Right forelimb (tissue), 1 donor: Measurements from ENCODE around the gene PGS1.

Experiments used
- DNase-seq: peaks from one replicate; pipeline ENCODE4 v3.0.0-alpha.2; 2018

PGS1 gene

DNA sequence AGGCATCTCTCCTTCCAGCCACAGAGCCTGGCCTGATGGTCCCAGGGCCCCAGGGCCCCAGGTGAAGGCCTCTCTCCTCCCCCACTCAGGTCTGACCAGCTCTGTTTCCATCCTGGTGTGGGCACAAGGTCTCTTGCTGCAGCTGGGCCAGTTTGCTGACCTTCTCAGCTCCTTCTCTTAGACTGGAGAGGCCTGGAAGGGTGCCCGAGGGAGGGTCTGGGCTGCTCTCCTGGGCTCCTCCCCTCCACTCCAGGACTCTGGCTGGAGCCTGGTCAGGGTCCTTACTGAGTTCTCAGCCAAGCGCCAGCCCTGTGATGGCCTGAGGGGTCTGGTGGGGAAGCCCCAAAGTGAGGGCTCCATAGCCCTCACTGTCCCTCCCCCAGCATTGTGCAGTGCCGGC lies 31.0 kb upstream of the PGS1 start:
- DNase-seq: no peak

DNA sequence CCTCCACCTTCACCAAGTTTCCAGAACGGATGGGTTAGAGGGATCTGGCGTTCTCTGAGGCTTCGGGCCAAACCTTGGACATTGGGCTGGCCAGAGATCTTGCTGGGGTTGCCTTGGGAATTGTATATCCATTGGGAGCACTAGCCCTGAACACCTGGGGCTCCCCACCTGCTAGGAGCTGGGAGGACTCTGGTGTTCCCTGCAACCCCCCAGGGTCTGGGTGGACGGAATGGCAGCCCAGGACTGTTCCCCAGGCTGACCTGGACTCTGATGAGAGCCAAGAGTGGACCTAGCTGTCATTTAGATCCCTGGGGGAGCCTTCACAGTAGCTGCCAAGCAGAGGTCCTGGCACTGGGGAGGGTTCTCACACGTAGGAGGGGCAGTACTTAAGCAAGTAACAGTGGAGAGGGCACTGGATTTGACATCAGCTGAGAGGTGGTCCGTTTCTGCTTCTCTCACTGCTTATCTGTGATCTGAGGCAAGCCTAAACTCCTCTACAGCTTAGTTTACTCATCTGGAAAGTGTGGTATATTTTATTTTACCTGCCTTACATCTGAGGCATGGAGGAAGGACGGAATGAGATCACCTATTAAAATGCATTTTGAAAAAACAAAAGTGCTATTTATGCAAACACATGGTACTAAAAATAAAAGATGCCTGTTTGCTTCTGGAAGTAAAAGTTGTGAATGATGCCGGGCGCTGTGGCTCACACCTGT lies 30.2 kb upstream of the PGS1 start:
- no peak for DNase-seq

DNA sequence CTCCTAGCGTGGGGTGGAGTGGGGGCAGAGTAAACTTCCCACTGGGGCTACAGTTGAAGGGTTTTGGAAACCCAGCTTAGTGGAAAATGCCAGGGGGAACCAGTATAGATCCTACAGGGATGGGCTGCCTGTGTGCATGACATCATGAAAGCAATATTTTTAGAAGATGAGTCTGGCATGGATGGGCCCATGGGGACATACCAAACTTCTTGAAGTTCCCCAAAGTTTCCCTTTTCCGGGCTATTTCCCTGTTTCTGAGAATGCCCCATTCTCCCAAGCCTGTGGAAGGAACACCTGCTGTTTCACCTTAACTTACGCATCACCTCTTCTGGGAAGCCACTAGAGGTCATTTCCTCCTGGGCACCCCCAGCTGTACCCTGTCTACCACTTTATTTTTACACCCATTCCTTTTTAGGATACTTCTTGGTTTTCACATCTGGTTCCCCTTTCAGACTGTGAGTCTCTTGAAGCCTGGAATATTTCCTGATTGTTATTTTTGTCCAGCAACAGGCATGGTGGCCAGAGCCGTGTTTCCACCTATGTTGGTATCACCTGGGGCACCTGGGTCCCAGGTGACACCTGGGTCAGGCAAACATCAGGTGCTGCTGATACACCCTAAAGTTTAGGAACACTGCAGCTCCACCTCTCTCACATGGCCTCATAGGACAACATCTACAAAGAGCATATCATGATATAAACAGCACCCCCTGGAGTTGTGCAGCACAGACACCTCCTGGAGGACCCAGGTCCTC lies 28.4 kb upstream of the PGS1 start:
- no peak for DNase-seq

DNA sequence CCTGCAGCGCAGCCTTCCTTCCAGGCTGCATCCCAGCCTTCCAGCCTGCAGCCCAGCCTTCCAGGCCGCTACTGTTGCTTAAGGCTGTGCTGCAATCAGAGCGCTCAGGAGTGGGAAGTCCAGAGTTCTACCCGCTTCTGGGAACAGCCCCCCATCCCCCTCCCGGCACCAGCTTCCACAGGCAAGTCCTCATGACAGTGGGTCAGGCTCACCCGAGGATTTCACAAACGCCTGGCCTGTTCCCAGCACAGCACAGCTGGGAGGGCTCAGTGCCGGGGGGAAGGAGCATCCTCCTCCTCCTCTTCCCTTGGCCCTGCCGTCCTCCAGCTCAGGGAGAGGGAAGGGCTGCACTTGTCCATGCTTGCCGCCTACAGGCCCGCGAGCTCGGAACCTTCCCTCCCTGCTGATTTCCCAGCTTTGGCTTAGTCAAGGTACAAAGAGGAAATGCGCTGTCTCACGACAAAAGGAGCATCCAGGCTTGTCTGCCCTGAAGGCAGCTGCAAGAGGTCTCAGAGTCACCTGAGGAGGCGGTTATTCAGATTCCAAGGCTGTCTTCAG lies 26.9 kb upstream of the PGS1 start:
- DNase-seq: peak; percentile 88

DNA sequence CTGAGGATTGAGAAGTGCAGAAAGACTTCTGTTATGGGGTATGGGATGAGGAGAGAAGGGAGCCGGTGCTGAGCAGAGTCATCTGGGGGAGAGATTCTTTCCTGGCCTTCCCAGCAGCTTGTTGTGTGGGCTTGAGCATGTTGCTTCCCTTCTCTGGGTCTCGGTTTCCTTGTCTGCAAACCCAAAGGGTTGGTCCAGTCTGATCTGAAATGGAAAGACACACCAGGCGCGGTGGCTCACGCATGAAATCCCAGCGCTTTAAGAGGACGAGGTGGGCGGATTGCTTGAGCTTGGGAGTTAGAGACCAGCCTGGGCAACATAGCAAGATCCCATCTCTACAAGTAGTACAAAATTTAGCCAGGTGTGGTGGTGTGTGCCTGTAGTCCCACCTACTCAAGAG lies 24.6 kb upstream of the PGS1 start:
- DNase-seq: no peak

DNA sequence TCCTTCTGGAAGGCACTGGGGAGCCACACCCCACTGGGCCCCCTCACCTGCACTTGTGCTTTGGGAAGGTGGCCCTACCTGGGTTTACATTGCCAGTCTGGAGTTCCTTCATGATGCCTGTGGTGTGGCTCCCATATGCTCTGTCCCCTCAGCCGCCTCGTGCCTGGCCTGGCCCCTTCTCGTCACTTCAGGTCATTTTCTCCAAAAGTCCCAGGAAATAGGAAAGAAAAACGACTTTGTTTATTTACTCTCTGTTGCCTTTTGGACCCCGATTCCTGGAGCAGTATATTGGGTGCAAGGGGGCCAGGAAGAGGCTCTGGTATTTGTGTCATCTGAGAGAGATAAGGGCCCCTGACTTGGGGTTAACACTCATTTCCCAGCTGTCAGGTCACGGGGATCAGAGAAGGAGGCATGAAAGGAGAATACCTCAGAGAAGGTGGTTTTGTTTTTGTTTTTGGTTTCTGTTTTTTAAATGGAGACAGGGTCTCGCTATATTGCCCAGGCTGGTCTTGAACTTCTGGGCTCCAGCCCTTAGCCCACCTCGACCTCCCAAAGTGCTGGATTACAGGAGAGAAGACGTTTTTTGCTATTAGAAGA lies 23.3 kb upstream of the PGS1 start:
- DNase-seq: no peak

DNA sequence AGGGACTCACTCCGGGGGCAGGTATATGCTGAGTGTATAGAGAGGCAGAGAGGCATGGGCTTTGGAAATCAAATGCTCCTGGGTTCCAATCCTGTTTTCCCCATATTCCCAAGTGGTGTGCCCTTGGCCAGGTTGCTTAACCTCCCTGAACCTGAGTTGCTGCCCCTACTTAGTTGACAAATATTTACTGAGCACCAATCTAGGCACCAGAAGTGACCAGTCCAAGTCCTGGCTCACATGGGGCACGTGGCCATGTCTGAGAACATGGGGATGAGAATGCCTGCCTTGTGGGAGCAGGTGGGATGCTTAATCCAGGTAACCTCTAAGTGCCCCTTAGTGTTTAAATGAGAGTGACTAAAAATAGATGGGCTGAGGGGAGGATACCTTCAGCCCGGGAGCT lies 22.7 kb upstream of the PGS1 start:
- DNase-seq: no peak

DNA sequence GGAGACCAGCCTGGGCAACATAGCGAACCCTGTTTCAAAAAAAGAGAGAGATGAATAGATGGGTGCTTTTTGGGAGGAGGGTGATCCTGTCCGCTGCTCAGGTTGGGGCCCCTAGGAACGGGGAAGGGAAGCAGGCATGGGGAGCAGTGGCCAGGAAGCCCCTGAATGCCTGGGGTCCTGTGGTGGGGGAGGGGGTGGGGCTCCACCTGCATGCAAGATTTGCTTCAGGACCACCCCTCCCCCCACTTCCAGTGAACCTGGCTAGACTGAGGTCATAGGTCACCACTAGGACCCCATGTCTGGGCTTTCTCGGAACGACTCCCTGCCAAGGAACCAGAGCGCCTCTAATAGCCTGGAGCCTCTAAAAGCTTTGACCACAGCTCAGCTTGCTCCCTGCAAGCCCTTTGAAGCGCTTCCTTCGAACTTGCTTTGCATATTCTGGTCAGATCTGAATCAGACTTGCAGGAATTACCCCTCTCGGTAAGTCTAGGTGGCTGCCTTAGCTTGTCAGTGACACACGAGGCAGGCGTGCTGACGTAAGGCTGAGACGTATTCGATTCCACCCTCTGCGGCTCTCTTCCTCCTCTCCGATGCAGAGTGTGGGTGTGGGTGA lies 22.2 kb upstream of the PGS1 start:
- no peak for DNase-seq

DNA sequence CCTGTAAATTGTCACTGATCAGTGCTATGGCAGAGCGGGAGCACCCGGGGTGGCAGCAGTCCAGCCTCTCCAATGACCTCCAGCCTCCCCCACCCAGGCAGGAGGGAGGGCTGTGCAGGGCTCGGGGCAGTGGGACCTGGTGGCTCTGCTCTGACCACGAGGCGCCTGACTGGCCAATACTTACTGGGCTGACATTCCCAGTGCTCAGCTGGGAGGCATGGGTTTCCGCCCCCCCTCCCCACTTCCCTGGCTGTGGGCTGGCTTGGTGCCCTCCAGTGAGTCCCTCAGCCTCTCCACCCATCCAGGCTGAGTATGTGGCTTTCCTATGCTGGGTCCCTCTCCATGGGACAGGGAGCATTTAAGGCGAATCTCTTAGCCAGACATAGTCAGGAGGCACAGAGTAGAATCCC lies 21.3 kb upstream of the PGS1 start:
- DNase-seq: no peak

DNA sequence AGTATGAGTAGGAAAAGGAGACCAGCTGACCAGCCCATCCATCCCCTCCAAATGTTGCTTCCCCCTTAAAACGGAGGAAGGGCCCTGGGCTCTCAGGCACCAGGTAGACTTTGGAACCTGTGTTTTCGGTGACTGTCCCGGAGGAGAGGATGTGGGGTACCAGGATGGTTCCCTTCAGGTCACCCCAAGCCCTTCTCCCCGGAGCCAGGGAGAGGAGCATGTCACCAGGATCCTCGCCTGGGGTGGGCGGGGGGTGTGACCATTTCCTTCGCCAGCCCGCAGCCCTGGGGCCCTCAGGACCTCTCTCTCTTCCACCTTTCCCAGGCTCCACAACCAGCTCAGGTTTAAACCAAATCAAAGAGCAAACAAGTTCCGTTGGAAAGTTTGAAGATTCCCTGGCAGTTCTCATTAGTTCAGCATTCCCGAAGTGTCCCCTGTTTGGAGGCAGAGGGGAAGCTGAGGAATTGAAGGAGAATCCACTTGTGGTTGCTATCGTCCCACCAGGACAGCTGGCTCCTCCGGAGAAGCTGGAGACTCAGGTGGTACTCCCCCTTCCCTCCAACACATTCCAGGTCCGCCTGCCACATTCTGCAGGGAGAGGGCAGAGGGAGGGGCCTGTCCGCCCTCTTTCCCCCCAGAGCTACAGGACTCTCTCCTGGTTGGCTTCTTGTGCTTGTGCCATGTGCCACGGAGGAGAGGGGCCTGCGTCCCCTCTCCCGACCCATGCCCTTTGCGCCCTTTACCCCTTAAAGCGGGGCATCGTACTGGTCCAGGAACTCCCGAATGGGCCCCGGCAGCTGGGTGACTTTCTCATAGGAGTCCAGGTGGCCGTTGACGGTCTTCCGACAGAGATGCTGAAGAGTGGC lies 20.5 kb upstream of the PGS1 start:
- no peak for DNase-seq

DNA sequence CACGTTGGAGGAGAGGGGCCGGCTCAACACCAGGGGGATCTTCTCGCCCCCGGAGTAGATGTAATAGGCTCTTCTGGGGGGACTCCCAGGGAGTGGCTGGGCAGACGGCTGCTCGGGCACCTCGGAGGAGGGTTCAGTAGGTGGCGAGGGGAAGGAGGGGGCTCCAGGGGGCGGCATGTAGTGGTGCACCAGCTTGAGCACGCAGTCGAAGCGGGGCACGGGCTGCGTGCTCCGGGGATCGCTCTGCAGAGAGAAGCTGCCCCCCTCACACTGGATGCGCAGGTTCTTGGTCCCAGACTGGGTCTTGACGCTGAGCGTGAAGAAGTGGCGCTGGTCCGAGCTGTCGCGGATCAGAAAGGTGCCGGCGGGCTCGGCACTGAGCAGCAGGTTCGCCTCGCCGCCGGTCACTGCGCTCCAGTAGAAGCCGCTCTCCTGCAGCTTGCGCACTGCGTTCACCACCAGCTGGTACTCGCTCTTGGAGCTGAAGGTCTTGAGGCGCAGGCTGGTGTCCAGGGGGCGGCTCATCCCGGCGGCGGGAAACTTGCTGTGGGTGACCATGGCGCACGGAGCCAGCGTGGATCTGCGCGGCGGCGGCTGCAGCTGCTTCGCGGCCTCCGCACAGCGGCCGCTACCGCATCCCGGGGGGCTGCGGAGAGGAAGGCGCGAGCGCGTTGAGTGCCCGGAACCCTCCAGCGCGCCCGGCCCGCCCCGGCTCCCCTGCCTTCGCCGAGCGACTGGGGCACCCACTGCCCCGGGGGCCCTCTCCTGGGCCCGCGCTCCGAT lies 19.7 kb upstream of the PGS1 start:
- no peak for DNase-seq

DNA sequence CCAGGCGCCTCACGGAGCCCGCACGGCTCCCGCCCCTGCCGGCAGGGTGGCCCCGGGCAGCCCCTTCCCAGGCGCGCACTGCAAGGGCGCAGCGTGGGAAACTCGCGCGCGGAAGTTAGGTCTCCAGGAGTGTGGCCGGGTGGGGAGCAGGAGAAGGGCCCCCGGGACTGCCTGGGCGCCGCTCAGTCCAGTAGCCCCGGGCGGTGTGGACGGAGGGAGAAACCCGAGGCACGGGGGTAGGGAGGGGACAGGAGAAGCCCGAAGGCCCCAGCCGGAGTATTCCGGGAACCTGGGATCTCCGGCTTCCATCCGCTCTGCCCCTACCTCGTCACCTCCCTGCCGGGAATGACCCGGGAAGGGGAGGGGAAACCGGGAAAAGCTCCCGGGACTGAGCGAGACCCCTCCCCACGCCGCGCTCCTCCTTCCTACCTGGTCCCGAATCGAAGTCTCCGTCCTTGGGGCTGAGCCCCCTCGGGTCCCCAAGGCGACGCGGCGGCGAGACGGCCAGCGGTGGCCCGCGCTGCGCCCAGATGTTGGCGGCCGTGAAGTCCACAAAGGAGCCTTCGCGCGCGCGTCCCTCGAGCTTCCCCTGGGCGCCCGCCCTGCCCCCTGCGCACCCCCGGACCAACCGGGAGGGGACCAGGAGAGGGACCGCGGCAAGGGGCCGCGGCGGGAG lies 19.0 kb upstream of the PGS1 start:
- DNase-seq: peak; percentile 82

DNA sequence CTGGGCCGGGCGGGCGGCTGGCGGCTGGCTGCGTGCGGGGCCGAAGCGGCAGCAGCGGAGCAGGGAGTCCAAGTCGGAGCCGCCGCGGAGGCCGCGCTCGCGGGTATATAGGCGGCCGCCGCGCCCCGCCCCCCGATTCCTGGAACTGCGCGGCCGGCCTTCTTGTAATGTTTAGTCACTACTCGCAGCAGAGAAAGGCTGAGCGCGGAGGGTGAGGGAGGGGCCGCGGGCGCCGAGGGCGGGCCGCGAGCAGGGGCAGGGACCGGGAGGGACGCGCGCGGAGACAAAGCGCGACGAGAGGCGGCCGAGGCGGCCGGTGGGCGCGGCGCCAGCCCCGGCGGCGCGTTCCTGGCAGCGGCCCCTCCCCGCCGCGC lies 18.5 kb upstream of the PGS1 start, which contains the start of gene SOCS3:
Gene SOCS3, minus strand, starts transcription at position 81 of the 374 bp plus-strand sequence. CDS start 982 bp downstream, outside the sequence.
- peak; percentile 97 for DNase-seq

DNA sequence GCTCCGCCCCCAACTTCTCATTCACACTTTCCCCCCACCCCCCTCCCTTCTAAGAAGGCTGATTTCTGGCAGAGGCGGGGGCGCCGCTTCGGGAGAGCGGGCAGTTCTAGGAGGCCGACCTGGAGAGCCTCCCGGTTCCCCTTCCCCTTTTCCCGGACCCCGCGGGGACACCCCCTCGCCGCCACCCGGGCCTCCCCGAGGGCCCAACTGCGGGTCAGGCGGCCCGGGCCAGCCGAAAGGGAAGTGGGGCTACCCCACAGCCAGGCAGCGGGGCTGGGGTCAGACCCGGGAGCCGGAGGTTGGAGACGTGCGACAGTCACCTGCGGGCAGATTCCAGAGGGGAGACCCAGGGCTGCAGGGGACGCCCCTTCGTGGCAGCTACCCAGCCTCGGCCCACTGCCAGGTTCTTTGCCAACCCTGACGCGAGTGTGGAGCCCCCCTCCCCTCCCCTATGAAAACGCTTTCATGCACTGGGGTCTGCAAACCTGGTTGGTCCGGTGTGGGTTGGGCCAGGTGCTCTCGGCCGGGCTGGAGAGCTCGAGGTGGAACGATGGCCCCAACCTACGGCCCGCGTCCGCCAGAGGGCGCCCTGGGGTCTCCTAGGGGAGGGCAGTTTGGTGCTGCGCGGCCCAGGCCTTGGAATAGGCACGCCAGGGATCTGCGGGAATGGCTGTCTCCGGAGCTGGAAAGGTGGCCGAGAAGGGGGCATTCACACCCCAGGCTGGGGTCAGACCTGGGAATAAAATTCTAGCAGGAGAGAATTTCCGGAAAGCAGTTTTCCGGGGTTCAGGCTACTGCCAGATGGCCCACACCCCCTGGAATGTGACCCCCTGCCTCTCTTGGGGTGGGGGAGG lies 17.9 kb upstream of the PGS1 start:
- peak; percentile 94 for DNase-seq

DNA sequence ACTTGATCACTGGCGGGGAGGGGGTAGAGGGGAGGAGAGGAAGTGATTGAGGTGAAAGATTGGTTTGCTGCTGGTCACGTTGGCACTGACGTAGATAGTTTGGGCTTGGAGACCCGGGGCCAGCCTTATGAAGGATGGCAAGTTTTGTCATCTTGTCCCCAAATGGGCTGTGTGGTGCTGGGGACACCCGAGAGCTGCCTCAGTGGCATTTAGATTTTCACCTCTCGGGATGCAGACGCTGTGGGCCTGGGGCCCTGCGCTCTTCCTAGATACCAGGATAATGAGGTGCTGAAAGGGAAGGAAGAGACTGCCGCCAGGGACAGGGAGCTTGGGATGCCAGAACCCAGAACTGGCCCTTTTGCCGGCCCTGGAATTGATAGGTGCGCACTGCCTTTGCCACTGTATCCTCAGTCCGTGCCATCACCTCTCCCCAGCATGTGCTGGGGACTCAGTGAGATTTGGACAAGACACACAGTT lies 17.2 kb upstream of the PGS1 start:
- DNase-seq: no peak

DNA sequence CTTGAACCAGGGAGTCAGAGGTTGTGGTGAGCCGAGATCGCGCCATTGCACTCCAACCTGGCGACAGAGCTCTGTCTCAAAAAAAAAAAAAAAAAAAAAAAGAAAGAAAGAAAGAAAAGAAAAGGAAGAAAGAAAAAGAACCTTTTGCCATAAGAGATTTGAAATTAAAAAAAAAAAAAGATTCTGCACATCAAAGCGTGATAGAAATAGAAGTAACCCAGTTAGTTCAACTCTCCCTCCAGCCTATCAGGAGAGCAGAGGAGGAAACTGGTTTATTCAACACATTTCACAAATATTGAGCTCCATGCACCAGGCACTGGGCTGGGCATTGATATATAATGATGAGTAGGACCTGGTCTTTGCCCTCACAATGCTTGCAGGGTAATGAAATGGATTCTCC lies 16.2 kb upstream of the PGS1 start:
- DNase-seq: no peak

DNA sequence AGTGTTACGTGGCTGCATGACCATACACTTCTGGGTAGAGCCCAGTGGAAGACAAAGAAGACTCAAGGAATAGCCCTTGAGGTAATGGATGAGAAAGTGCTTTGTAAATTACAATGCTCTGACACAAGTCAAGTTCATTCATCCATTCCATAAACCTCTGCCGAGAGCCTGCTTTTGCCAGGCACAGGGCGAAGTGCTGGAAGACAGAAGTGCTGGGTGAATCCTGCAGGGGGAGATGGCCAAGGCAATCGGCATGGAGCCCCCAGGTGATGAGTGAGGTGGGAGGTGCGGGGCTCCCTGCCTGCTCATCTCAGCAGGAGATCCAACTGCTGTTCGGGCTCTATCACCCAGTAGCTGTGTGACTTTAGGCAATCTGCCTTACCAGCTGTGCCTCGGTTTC lies 15.8 kb upstream of the PGS1 start:
- DNase-seq: no peak

DNA sequence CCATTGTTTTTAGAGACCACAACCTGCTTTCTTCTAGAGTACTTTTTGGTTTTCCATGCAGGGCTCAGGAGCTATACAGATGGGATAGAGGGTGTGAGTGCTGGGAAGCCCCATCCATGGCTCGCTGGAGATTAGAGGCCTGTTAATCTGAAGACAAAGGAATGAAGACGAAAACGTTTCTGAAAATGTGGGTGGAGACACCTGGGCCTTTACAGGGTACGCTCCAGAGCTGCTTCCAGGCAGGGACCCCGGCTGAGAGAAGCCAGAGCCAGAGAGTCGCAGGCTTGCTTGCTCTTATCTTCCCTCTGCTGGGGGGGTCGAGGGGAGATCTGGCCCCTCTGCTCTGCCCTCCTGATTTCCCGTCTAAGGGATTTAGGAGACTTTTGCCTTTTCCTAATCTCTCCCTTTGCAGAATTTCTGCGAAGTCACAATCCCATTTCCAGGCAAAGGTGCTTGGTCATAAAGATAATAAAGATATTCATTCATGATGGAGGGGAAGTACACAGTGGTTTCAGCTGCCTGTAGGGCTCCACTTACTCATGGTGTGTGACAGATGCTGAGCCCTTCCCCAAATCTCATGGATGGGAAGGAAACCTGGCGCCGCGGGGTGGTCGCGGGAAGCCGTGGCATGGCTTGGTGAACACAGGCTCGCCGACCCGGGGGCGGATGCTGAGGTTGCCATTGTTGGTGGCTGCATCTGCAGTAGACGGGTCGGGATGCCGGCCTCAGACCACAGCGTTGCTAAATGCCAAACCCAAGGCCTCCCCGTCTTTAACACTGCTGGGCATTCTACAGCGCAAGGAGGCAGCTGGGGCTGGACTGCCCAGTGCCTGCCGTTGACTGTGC lies 13.8 kb upstream of the PGS1 start:
- DNase-seq: no peak
